Bronchial epithelial cell (primary cell): ENCODE results near the gene PPP1R7. TPM values are rescaled to one million over a fixed set of nuclear protein-coding genes. Genes with fewer than 3 reads are reported as not detected.
A peak's percentile ranks its signal among the peaks of the same experiment; 100 is the strongest.

Source experiments
- DNase-seq: peaks from one replicate; pipeline ENCODE4 v3.0.0-alpha.2; 2010; ENCODE audit warnings: low read depth
- FAIRE-seq: peaks from 2 replicates; lab custom pipeline; 2011; peaks lifted over from hg19 to GRCh38; lab: Jason Lieb, UNC
- H3K27me3 ChIP-seq: 2 replicates; pipeline ENCODE4 v1.5.1; 2011; ENCODE audit warnings: low read length; ENCODE audit not compliant: control insufficient read depth, insufficient read depth
- H3K36me3 ChIP-seq: 2 replicates; pipeline ENCODE4 v1.5.1; 2011; ENCODE audit warnings: low read length; ENCODE audit not compliant: control insufficient read depth, insufficient read depth
- H3K4me3 ChIP-seq: 2 replicates; pipeline ENCODE4 v1.5.1; 2011; ENCODE audit warnings: mild to moderate bottlenecking, low read depth, low read length, control low read depth
- total RNA-seq: library from RNA; depleted of rRNA; stranded (reverse); fragments of >200 nt; gene quantifications from 2 replicates; pipeline ENCODE4 v1.2.1, GENCODE V29; 2014
- TF ChIP-seq, protein P1 (sequence below): IDR thresholded peaks from 2 replicates; pipeline ENCODE4 v1.5.1; 2011; ENCODE audit warnings: mild to moderate bottlenecking, moderate library complexity, low read length, control low read depth, inconsistent platforms; ENCODE audit not compliant: insufficient read depth, severe bottlenecking

The PPP1R7 gene
- total RNA-seq, 1 donor from 2014 or later, result 32.4 TPM

DNA sequence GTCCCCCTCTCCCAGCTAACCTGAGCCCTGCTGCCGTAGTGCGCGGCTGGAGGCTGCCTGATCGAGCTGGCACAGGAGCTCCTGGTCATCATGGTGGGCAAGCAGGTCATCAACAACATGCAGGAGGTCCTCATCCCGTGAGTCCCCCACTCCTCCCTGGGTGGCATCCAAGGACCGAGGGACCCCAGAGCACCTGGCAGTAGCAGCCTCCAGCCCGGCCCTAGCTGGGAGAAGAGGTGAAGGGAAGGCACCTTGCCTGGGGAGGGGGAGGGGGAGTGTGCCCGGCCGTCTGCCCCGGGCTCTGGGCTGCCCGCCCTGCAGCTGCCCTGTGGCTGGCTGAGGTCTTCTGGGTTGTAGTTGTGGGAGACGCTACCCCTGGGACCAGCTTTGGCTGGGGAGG is 64.5 kb downstream of the PPP1R7 start:
- no peak for FAIRE-seq

DNA sequence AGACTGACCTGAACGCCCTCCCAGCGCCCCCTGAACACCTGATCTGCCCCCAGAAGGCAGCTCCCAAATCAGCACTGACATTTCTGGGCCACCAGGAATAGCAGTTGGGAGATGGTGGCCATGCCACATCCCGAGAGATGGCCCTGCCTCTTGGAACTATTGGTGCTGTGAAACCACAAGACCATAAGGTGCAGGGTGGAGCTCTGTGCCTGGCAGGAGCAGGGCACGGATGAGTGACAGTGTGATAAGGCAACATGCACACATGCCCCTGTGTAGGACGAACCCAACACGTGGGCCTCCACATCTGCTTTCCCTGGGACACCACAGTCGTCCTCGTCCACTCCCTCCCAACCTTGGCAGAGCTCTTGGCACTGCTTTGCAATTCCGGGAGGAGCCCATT is 65.2 kb downstream of the PPP1R7 start:
- DNase-seq (no peak), FAIRE-seq (no peak)
- Histone ChIP-seq H3K36me3 (no peaks in the 10 kb centered on the region), H3K27me3 (peaks cover 2% of the 10 kb centered on the region), H3K4me3 (no peak overlapping the region)
- TF ChIP-seq, protein P1, sequence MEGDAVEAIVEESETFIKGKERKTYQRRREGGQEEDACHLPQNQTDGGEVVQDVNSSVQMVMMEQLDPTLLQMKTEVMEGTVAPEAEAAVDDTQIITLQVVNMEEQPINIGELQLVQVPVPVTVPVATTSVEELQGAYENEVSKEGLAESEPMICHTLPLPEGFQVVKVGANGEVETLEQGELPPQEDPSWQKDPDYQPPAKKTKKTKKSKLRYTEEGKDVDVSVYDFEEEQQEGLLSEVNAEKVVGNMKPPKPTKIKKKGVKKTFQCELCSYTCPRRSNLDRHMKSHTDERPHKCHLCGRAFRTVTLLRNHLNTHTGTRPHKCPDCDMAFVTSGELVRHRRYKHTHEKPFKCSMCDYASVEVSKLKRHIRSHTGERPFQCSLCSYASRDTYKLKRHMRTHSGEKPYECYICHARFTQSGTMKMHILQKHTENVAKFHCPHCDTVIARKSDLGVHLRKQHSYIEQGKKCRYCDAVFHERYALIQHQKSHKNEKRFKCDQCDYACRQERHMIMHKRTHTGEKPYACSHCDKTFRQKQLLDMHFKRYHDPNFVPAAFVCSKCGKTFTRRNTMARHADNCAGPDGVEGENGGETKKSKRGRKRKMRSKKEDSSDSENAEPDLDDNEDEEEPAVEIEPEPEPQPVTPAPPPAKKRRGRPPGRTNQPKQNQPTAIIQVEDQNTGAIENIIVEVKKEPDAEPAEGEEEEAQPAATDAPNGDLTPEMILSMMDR, result no peak

More for the DNA sequence above, 64.5 kb downstream of the PPP1R7 start:
- Histone ChIP-seq H3K4me3 (no peak overlapping the region), H3K27me3 (peaks cover 2% of the 10 kb centered on the region), H3K36me3 (no peaks in the 10 kb centered on the region)
- no peak for DNase-seq
- TF ChIP-seq, protein P1, result no peak

DNA sequence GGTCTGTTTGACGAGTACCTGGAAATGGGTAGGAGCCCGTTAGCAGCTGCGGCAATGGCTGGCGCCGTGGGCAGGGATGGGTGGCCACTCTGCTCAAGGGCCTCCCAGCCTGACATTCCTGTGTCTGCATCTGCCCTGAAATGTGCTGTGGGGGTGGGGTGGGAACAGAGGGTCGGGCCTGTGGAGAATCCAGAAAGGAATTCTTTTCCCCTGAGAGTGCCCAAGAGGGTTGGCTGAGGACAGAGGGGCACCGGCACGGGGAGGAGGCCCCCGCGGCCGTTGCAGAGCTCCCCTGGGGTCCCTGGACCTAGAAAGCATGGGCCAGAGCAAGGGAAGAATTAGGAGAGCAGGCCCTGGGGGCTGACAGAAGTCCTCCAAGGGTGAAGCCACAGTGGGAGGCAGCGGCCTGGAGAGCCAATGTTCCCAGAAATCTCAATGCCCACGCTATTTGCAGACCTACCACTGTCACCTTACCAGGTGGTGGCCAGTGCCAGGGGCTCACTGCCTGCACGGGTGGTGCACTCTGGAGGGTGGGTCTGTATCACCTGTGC is 66.0 kb downstream of the PPP1R7 start:
- FAIRE-seq, result no peak
- H3K36me3 ChIP-seq, result no peaks in the 10 kb centered on the region
- peaks cover 2% of the 10 kb centered on the region for H3K27me3 ChIP-seq
- no peak overlapping the region for H3K4me3 ChIP-seq
- TF ChIP-seq, protein P1, result no peak
- no peak for DNase-seq

DNA sequence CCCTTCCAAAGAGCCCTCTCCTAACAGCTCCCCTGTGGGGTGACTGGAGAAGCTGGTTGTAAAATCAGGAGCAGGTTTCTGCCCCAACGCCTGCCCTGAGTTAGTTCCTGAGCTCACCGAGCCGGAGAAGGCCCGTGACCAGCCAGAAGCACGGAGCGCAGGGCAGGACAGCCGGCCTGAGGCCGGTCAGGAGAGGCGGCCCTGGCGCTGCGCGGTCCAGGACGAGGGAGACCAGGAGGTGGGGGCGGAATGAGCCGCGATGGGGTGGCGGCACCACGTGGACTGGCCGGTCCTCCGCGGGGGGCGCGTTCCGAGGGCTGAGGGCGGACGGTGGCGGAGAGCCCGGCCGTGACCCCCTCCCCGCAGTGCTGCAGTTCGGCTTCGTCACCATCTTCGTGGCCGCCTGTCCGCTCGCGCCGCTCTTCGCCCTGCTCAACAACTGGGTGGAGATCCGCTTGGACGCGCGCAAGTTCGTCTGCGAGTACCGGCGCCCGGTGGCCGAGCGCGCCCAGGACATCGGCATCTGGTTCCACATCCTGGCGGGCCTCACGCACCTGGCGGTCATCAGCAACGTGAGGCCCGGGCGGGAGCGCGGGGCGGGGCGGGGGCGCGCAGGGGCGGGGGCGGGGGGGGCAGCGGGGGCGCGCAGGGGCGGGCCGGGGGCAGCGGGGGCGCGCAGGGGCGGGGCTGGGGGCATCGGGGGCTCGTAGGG is 67.2 kb downstream of the PPP1R7 start:
- H3K27me3 ChIP-seq, result peaks cover 2% of the 10 kb centered on the region
- H3K36me3 ChIP-seq, result no peaks in the 10 kb centered on the region
- TF ChIP-seq, protein P1, result no peak
- no peak for FAIRE-seq
- H3K4me3 ChIP-seq, result peak overlapping the region; percentile 46
- peak; percentile 31 for DNase-seq

DNA sequence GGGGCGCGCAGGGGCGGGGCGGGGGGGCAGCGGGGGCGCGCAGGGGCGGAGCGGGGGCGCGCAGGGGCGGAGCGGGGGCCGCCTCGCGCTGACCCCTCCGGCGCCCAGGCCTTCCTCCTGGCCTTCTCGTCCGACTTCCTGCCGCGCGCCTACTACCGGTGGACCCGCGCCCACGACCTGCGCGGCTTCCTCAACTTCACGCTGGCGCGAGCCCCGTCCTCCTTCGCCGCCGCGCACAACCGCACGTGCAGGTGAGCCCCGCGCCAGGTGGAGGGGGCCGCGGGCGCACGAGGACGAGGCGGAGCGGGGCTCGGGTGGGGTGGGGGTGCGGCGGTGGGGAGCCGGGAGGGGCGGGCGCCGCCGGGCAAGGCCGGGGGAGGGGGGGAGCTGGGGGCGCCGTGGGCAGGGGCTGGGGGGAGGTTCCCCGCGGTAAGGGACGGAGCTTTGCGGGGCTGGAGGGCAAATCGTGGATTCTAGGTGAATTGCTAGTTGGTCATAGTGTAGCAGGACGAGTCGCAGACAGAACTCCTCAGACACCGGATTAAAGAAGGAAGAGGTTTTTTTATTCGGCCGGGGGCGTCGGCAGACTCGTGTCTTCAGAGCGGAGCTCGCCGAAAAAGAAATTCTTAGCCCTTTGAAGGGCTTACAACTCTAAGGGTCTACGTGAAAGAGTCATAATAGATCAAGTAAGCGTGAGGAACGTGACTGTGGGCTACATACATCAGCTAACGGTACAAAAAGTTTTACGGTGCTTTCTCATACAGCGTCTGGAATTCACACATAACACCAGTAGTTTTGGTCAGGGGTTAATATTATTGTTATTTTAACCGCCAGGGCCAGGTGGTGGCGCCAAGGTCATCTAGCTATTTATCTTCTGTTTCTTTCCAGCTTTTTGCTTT is 68.1 kb downstream of the PPP1R7 start:
- Histone ChIP-seq H3K27me3 (peaks cover 2% of the 10 kb centered on the region), H3K36me3 (no peaks in the 10 kb centered on the region), H3K4me3 (peak overlapping the region; percentile 49)
- peak; percentile 23 for DNase-seq
- FAIRE-seq, result no peak
- TF ChIP-seq, protein P1, result peak; percentile 28
